H9 (cell line): ENCODE data around the gene PRKCA. TPM values are rescaled to one million over a fixed set of nuclear protein-coding genes. Genes with fewer than 3 reads are reported as not detected.

Experiments
- DNase-seq: peaks from one replicate; pipeline ENCODE4 v3.0.0-alpha.2; 2017
- H2AFZ ChIP-seq: one replicate; pipeline ENCODE4 v1.6.1; 2013; ENCODE audit warnings: mild to moderate bottlenecking, low read length, control low read depth, moderate library complexity
- H2AK5ac ChIP-seq: 2 replicates; pipeline ENCODE4 v1.6.1; 2013; ENCODE audit warnings: low read length, control low read depth, mixed read lengths; ENCODE audit not compliant: insufficient read length
- H2BK120ac ChIP-seq: one replicate; pipeline ENCODE4 v1.6.1; 2013; ENCODE audit warnings: low read depth, mild to moderate bottlenecking, low read length, control low read depth, inconsistent platforms; ENCODE audit not compliant: poor library complexity, severe bottlenecking
- H2BK12ac ChIP-seq: 2 replicates; pipeline ENCODE4 v1.6.1; 2013; ENCODE audit warnings: low read length, control low read depth, mixed read lengths, low read depth; ENCODE audit not compliant: insufficient read length
- H2BK15ac ChIP-seq: 2 replicates; pipeline ENCODE4 v1.6.1; 2013; ENCODE audit warnings: low read depth, low read length, control low read depth
- H2BK20ac ChIP-seq: one replicate; pipeline ENCODE4 v1.6.1; 2013; ENCODE audit warnings: low read depth, mild to moderate bottlenecking, low read length, control low read depth, inconsistent platforms; ENCODE audit not compliant: poor library complexity, severe bottlenecking
- H2BK5ac ChIP-seq: 2 replicates; pipeline ENCODE4 v1.6.1; 2013; ENCODE audit warnings: low read length, control low read depth, mixed read lengths; ENCODE audit not compliant: insufficient read length
- H3K14ac ChIP-seq: 2 replicates; pipeline ENCODE4 v1.6.1; 2013; ENCODE audit warnings: low read length, control low read depth; ENCODE audit not compliant: insufficient read depth
- H3K18ac ChIP-seq: 2 replicates; pipeline ENCODE4 v1.6.1; 2013; ENCODE audit warnings: low read depth, mild to moderate bottlenecking, mixed read lengths, low read length, control low read depth; ENCODE audit not compliant: insufficient read length
- H3K23ac ChIP-seq: 2 replicates; pipeline ENCODE4 v1.6.1; 2013; ENCODE audit warnings: low read length, control low read depth, mixed read lengths, low read depth; ENCODE audit not compliant: insufficient read length
- H3K23me2 ChIP-seq: 2 replicates; pipeline ENCODE4 v1.6.1; 2013; ENCODE audit warnings: low read depth, mild to moderate bottlenecking, mixed read lengths, low read length, control low read depth; ENCODE audit not compliant: insufficient read length, poor library complexity, severe bottlenecking
- H3K27ac ChIP-seq: 2 replicates; pipeline ENCODE4 v1.5.1; 2013; ENCODE audit warnings: low read length, control low read depth, mixed read lengths, low read depth; ENCODE audit not compliant: insufficient read length
- H3K27me3 ChIP-seq: 2 replicates; pipeline ENCODE4 v1.6.1; 2013; ENCODE audit warnings: low read length, control low read depth, inconsistent platforms; ENCODE audit not compliant: insufficient read depth
- H3K4ac ChIP-seq: 2 replicates; pipeline ENCODE4 v1.6.1; 2013; ENCODE audit warnings: low read depth, mild to moderate bottlenecking, control low read depth, inconsistent platforms, low read length, moderate library complexity
- H3K4me1 ChIP-seq: 2 replicates; pipeline ENCODE4 v1.6.1; 2013; ENCODE audit warnings: low read length, control low read depth, inconsistent platforms; ENCODE audit not compliant: insufficient read depth
- H3K4me2 ChIP-seq: 2 replicates; pipeline ENCODE4 v1.6.1; 2013; ENCODE audit warnings: low read length, control low read depth, mixed read lengths; ENCODE audit not compliant: insufficient read length, insufficient read depth
- H3K56ac ChIP-seq: 2 replicates; pipeline ENCODE4 v1.6.1; 2013; ENCODE audit warnings: low read depth, mild to moderate bottlenecking, mixed read lengths, low read length, control low read depth; ENCODE audit not compliant: insufficient read length
- H3K79me1 ChIP-seq: 2 replicates; pipeline ENCODE4 v1.6.1; 2013; ENCODE audit warnings: low read depth, mild to moderate bottlenecking, moderate library complexity, low read length, control low read depth, inconsistent platforms; ENCODE audit not compliant: insufficient read depth, poor library complexity, severe bottlenecking
- H3K79me2 ChIP-seq: 2 replicates; pipeline ENCODE4 v1.6.1; 2013; ENCODE audit warnings: low read length, control low read depth, inconsistent platforms; ENCODE audit not compliant: insufficient read depth
- H3K9ac ChIP-seq: 2 replicates; pipeline ENCODE4 v1.6.1; 2013; ENCODE audit warnings: low read length, control low read depth, mixed read lengths; ENCODE audit not compliant: insufficient read length; ENCODE audit errors: extremely low read depth
- H3K9me3 ChIP-seq: one replicate; pipeline ENCODE4 v1.6.1; 2013; ENCODE audit warnings: low read depth, low read length, inconsistent platforms; ENCODE audit not compliant: control insufficient read depth
- H3T11ph ChIP-seq: one replicate; pipeline ENCODE4 v1.6.1; 2013; ENCODE audit warnings: mild to moderate bottlenecking, low read length, control low read depth, inconsistent platforms
- H4K20me1 ChIP-seq: one replicate; pipeline ENCODE4 v1.6.1; 2013; ENCODE audit not compliant: control insufficient read depth, insufficient read length, insufficient read depth
- H4K5ac ChIP-seq: 2 replicates; pipeline ENCODE4 v1.6.1; 2013; ENCODE audit warnings: low read depth, mild to moderate bottlenecking, mixed read lengths, low read length, control low read depth; ENCODE audit not compliant: insufficient read length
- H4K8ac ChIP-seq: replicated peaks from 2 replicates; pipeline ENCODE4 v1.6.1; 2013; ENCODE audit warnings: low read length, control low read depth, mixed read lengths, low read depth; ENCODE audit not compliant: insufficient read length
- H4K91ac ChIP-seq: 2 replicates; pipeline ENCODE4 v1.6.1; 2013; ENCODE audit warnings: low read depth, mild to moderate bottlenecking, moderate library complexity, mixed read lengths, low read length, control low read depth; ENCODE audit not compliant: insufficient read length
- H3K27ac Mint-ChIP-seq, 3 experiments: 2 replicates in 2 of 3; 3 replicates in 1 of 3; pipeline ENCODE4 v1.8.0; 2020 to 2021; ENCODE audit warnings: mixed read lengths in 3 of 3, mild to moderate bottlenecking in 1 of 3, moderate library complexity in 1 of 3
- H3K27me3 Mint-ChIP-seq: 2 replicates; pipeline ENCODE4 v1.8.0; 2021; ENCODE audit warnings: low read depth, mild to moderate bottlenecking, moderate library complexity, mixed read lengths
- H3K36me3 Mint-ChIP-seq, 3 experiments: 2 replicates in 2 of 3; 3 replicates in 1 of 3; pipeline ENCODE4 v1.8.0; 2020 to 2021; ENCODE audit warnings: low read depth in 3 of 3, mixed read lengths in 3 of 3; ENCODE audit not compliant: insufficient read depth in 1 of 3
- H3K4me1 Mint-ChIP-seq, 2 experiments: 2 replicates each; pipeline ENCODE4 v1.8.0; 2020; ENCODE audit warnings: mixed read lengths in 2 of 2
- H3K4me3 Mint-ChIP-seq, 2 experiments: 2 replicates in 1 of 2; 3 replicates in 1 of 2; pipeline ENCODE4 v1.8.0; 2020 to 2021; ENCODE audit warnings: mild to moderate bottlenecking in 2 of 2, mixed read lengths in 2 of 2, moderate library complexity in 1 of 2
- H3K9me3 Mint-ChIP-seq, 2 experiments: 2 replicates in 1 of 2; 3 replicates in 1 of 2; pipeline ENCODE4 v1.8.0; 2020; ENCODE audit warnings: mild to moderate bottlenecking in 2 of 2, mixed read lengths in 2 of 2, moderate library complexity in 1 of 2
- CTCF ChIP-seq: fragments of 200-600 bp; sonication (generic); conservative IDR thresholded peaks from 3 replicates; pipeline ENCODE4 v1.8.0; 2021; ENCODE audit warnings: antibody characterized with exemption, mild to moderate bottlenecking
- WGBS: extraction: QIAGEN DNeasy Blood & Tissue Kit; methylation state at CpG from one replicate; pipeline ENCODE4 v1.1.7; 2013; ENCODE audit warnings: missing lambda C conversion rate, low lambda C conversion rate, mixed read lengths; ENCODE audit not compliant: insufficient read length; ENCODE audit errors: extremely low coverage; 5-methylcytosine and 5-hydroxymethylcytosine counted together
- total RNA-seq: library from RNA; stranded (reverse); gene quantifications from 2 replicates; pipeline ENCODE4 v1.2.1, GENCODE V29; 2021

The PRKCA gene
- total RNA-seq, 1 experiment from 2014 or later: 10.5 TPM

- H4K20me1 ChIP-seq: no peaks in the 10 kb centered on the region
- no peak for DNase-seq
- H2BK15ac ChIP-seq: no peak overlapping the region
- H3K79me1 ChIP-seq: no peaks in the 10 kb centered on the region
- no peak overlapping the region for H2AFZ ChIP-seq
- H3K4me1 ChIP-seq: no peaks in the 10 kb centered on the region
- no peak overlapping the region for H3K14ac ChIP-seq
- WGBS: no CpG with 5 or more reads among the region's 5 CpGs
- H3K4me3 Mint-ChIP-seq: no peak overlapping the region
- no peak overlapping the region for H3K27ac ChIP-seq
- no peak overlapping the region for H2BK120ac ChIP-seq
- TF ChIP-seq CTCF: no peak
- no peak overlapping the region for H3K18ac ChIP-seq
- H3K9me3 Mint-ChIP-seq: no peaks in the 10 kb centered on the region
- no peaks in the 10 kb centered on the region for H3K23me2 ChIP-seq
- no peaks in the 10 kb centered on the region for H3K27me3 ChIP-seq
- H3K9me3 ChIP-seq: no peaks in the 10 kb centered on the region
- no peak overlapping the region for H3K23ac ChIP-seq
- no peak overlapping the region for H3K4me2 ChIP-seq
- no peak overlapping the region for H2BK12ac ChIP-seq
- H3K56ac ChIP-seq: no peak overlapping the region
- H3K4me1 Mint-ChIP-seq: peaks cover 14 to 21% of the 10 kb centered on the region in 2 experiments
- no peak overlapping the region for H4K8ac ChIP-seq
- H3K27me3 Mint-ChIP-seq: no peaks in the 10 kb centered on the region; the same call in 1 of the 2 replicates
- no peak overlapping the region for H4K5ac ChIP-seq
- H3K4ac ChIP-seq: no peak overlapping the region
- no peak overlapping the region for H3K9ac ChIP-seq
- no peak overlapping the region for H2BK5ac ChIP-seq
- H2AK5ac ChIP-seq: no peak overlapping the region
- H4K91ac ChIP-seq: no peak overlapping the region
- H3K36me3 Mint-ChIP-seq: no peaks in the 10 kb centered on the region
- H3T11ph ChIP-seq: no peak overlapping the region
- no peak overlapping the region for H3K27ac Mint-ChIP-seq
- H2BK20ac ChIP-seq: no peak overlapping the region
- no peaks in the 10 kb centered on the region for H3K79me2 ChIP-seq
These were observed 348.1 kb downstream of the PRKCA start for GRCh38 chr17:66650544-66650877.
